NCI-H1930 (cell line): ENCODE measurements around the gene RTEL1.
"Not testable (repeated sequence)": the region's sequence is repeated elsewhere in the genome, so short reads cannot be mapped to it uniquely, and the experiment has no call there.

Experiments
- DNase-seq, 2 experiments: peaks; one replicate each; lab custom pipeline; 2025; lab: John Stamatoyannopoulos, UW

The RTEL1 gene

GRCh38 chr20:63711085-63711645 is 53.1 kb downstream of the RTEL1 start:
- DNase-seq: no peak

- DNase-seq: no peak
Measured at GRCh38 chr20:63712191-63712590, 54.1 kb downstream of the RTEL1 start.

GRCh38 chr20:63714858-63715257 is 56.7 kb downstream of the RTEL1 start:
- no peak for DNase-seq

GRCh38 chr20:63718996-63719395 is 60.9 kb downstream of the RTEL1 start:
- no peak for DNase-seq

GRCh38 chr20:63722967-63723622 is 65.0 kb downstream of the RTEL1 start:
- not testable (repeated sequence) for DNase-seq

- not testable (repeated sequence) for DNase-seq
Measured at GRCh38 chr20:63730189-63730733, 72.1 kb downstream of the RTEL1 start.

GRCh38 chr20:63731410-63731809 is 73.3 kb downstream of the RTEL1 start:
- no peak for DNase-seq

- no peak for DNase-seq
Measured at GRCh38 chr20:63732118-63733095, 74.3 kb downstream of the RTEL1 start.

- no peak for DNase-seq
Measured at GRCh38 chr20:63733117-63733516, 75.0 kb downstream of the RTEL1 start.

GRCh38 chr20:63733579-63734081 is 75.5 kb downstream of the RTEL1 start:
- no peak for DNase-seq

- DNase-seq: no peak
Measured at GRCh38 chr20:63734111-63734945, 76.2 kb downstream of the RTEL1 start.

- DNase-seq: no peak
Measured at GRCh38 chr20:63734946-63735858, 77.1 kb downstream of the RTEL1 start.

- no peak for DNase-seq
Measured at GRCh38 chr20:63735859-63736718, 78.0 kb downstream of the RTEL1 start, which contains the start of gene LIME1. Gene LIME1, plus strand, starts transcription at chr20:63736664. Its CDS starts 886 bp downstream, at chr20:63737550.

- no peak for DNase-seq
Measured at GRCh38 chr20:63736893-63737694, 79.0 kb downstream of the RTEL1 start.

GRCh38 chr20:63737695-63737944 is 79.5 kb downstream of the RTEL1 start:
- DNase-seq: no peak

- DNase-seq: no peak
Measured at GRCh38 chr20:63737945-63738686, 80.0 kb downstream of the RTEL1 start.

- DNase-seq: no peak
Measured at GRCh38 chr20:63738687-63739129, 80.6 kb downstream of the RTEL1 start.
